ENCODE measurements around the gene ATF1.

The ATF1 gene

GRCh38 chr12:50778663-50779590 lies 15.0 kb downstream of the ATF1 start:
- Histone ChIP-seq H3K27ac (ENCODE audit: low read depth, low read length, poor library complexity, severe bottlenecking) (no peak overlapping the region), H3K4me2 (ENCODE audit: low read length) (no peak overlapping the region), H3K4me3 (ENCODE audit: low read depth, low read length, poor library complexity, severe bottlenecking) (no peak overlapping the region), H3K36me3 (ENCODE audit: insufficient read depth, low read length) (peaks cover 16% of the 10 kb centered on the region; the same call in 1 of the 2 replicates), H3F3A (ENCODE audit: insufficient read depth, low read length) (no peaks in the 10 kb centered on the region), H3K4me1 (ENCODE audit: insufficient read depth, low read length, severe bottlenecking) (no peaks in the 10 kb centered on the region), H4K20me1 (ENCODE audit: insufficient read depth, low read length) (no peaks in the 10 kb centered on the region), H3K27me3 (ENCODE audit: insufficient read depth, low read length) (no peaks in the 10 kb centered on the region), H3K9ac (ENCODE audit: low read length) (no peak overlapping the region), H3K79me2 (ENCODE audit: insufficient read depth, low read length) (peaks cover 28% of the 10 kb centered on the region; the same call in 1 of the 2 replicates), H3K9me3 (ENCODE audit: low read length) (no peaks in the 10 kb centered on the region), H2AFZ (ENCODE audit: low read length) (no peak overlapping the region), H3K9me2 (ENCODE audit: low read depth, low read length) (no peaks in the 10 kb centered on the region)
- TF ChIP-seq CTCF (IDR thresholded peaks at IDR 0.05; ENCODE audit: low read length): no peak
- TF ChIP-seq EZH2 (IDR thresholded peaks at IDR 0.05; ENCODE audit: borderline replicate concordance, low read length): no peak

- Histone ChIP-seq H3K79me2 (ENCODE audit: insufficient read depth, low read length) (peaks cover 28% of the 10 kb centered on the region; the same call in 1 of the 2 replicates), H3K27ac (ENCODE audit: low read depth, low read length, poor library complexity, severe bottlenecking) (no peak overlapping the region), H3K4me1 (ENCODE audit: insufficient read depth, low read length, severe bottlenecking) (no peaks in the 10 kb centered on the region), H3K36me3 (ENCODE audit: insufficient read depth, low read length) (peaks cover 16% of the 10 kb centered on the region; the same call in 1 of the 2 replicates), H4K20me1 (ENCODE audit: insufficient read depth, low read length) (no peaks in the 10 kb centered on the region), H3K9ac (ENCODE audit: low read length) (no peak overlapping the region), H3K27me3 (ENCODE audit: insufficient read depth, low read length) (no peaks in the 10 kb centered on the region), H3K9me2 (ENCODE audit: low read depth, low read length) (no peaks in the 10 kb centered on the region), H2AFZ (ENCODE audit: low read length) (no peak overlapping the region), H3K4me2 (ENCODE audit: low read length) (no peak overlapping the region), H3K4me3 (ENCODE audit: low read depth, low read length, poor library complexity, severe bottlenecking) (no peak overlapping the region), H3K9me3 (ENCODE audit: low read length) (no peaks in the 10 kb centered on the region), H3F3A (ENCODE audit: insufficient read depth, low read length) (no peaks in the 10 kb centered on the region)
- TF ChIP-seq CTCF (IDR thresholded peaks at IDR 0.05; ENCODE audit: low read length) (no peak), EZH2 (IDR thresholded peaks at IDR 0.05; ENCODE audit: borderline replicate concordance, low read length) (no peak)
These were observed 16.1 kb downstream of the ATF1 start for GRCh38 chr12:50780013-50780412.

GRCh38 chr12:50784501-50784900 lies 20.6 kb downstream of the ATF1 start:
- peaks cover 3% of the 10 kb centered on the region; the same call in 1 of the 2 replicates for H3K79me2 ChIP-seq (ENCODE audit: insufficient read depth, low read length)

More at GRCh38 chr12:50784501-50784900, 20.6 kb downstream of the ATF1 start:
- Histone ChIP-seq H3K4me3 (ENCODE audit: low read depth, low read length, poor library complexity, severe bottlenecking) (no peak overlapping the region), H3K4me2 (ENCODE audit: low read length) (no peak overlapping the region), H3K9me3 (ENCODE audit: low read length) (0 out of 2 replicates have a peak, but pooled peaks cover 11% of the 10 kb centered on the region), H2AFZ (ENCODE audit: low read length) (no peak overlapping the region), H3K36me3 (ENCODE audit: insufficient read depth, low read length) (peaks cover 40% of the 10 kb centered on the region), H3K27ac (ENCODE audit: low read depth, low read length, poor library complexity, severe bottlenecking) (no peak overlapping the region), H3K9ac (ENCODE audit: low read length) (no peak overlapping the region), H4K20me1 (ENCODE audit: insufficient read depth, low read length) (no peaks in the 10 kb centered on the region), H3K27me3 (ENCODE audit: insufficient read depth, low read length) (no peaks in the 10 kb centered on the region), H3K9me2 (ENCODE audit: low read depth, low read length) (no peaks in the 10 kb centered on the region), H3K4me1 (ENCODE audit: insufficient read depth, low read length, severe bottlenecking) (no peaks in the 10 kb centered on the region), H3F3A (ENCODE audit: insufficient read depth, low read length) (no peaks in the 10 kb centered on the region)
- TF ChIP-seq CTCF (IDR thresholded peaks at IDR 0.05; ENCODE audit: low read length) (no peak), EZH2 (IDR thresholded peaks at IDR 0.05; ENCODE audit: borderline replicate concordance, low read length) (no peak)

Measured in OCI-LY1 (cell line).